B cell (primary cell): ENCODE data around the gene IFNLR1. TPM values are rescaled to one million over a fixed set of nuclear protein-coding genes. Genes with fewer than 3 reads are reported as not detected.

ENCODE experiments used
- ATAC-seq: fragments of 200-7000 bp; cut with Tn5 transposase; one replicate; pipeline ENCODE4 v1.10.0; 2021; ENCODE audit warnings: low read depth, mild to moderate bottlenecking, moderate number of reproducible peaks, moderate library complexity
- CTCF ChIA-PET: fragments of 350-600 bp; sonication (Branson Sonifier 250); formaldehyde crosslinking; loops from one replicate; lab custom pipeline; 2021; ENCODE audit warnings: antibody characterized with exemption, inconsistent platforms; lab: Charles Lee
- POLR2A ChIA-PET: fragments of 350-600 bp; sonication (Branson Sonifier 250); formaldehyde crosslinking; loops from one replicate; lab custom pipeline; 2021; ENCODE audit warnings: antibody characterized with exemption; lab: Charles Lee
- DNase-seq: peaks from one replicate; pipeline ENCODE4 v3.0.0; 2013
- H2AFZ ChIP-seq: 2 replicates; pipeline ENCODE4 v1.6.1; 2012; ENCODE audit warnings: mild to moderate bottlenecking, low read depth, low read length; ENCODE audit not compliant: insufficient read depth, poor library complexity, severe bottlenecking
- H3K27ac ChIP-seq, 2 donors: 1 replicate in 1 of 2; 2 replicates in 1 of 2; pipeline ENCODE4 v1.5.1; 2012 to 2013; ENCODE audit warnings: low read length in 2 of 2, mild to moderate bottlenecking in 2 of 2, moderate library complexity in 1 of 2
- H3K27me3 ChIP-seq, 4 experiments: fragments of 200-600 bp in 1 of 4; sonication (generic) in 1 of 4; replicated peaks in 1 of 4; 1 replicate in 2 of 4; 2 replicates in 2 of 4; pipeline versions ENCODE4 v1.6.1 to v1.7.0; 2013 to 2016; ENCODE audit warnings: low read length in 3 of 4, mild to moderate bottlenecking in 2 of 4, mixed read lengths in 1 of 4, moderate library complexity in 1 of 4; ENCODE audit not compliant: insufficient read depth in 4 of 4, control insufficient read depth in 3 of 4; ENCODE audit errors: control extremely low read depth in 1 of 4
- H3K36me3 ChIP-seq, 2 experiments: replicated peaks in 1 of 2; 1 replicate in 1 of 2; 2 replicates in 1 of 2; pipeline versions ENCODE4 v1.6.1 to v1.7.1; 2013; ENCODE audit warnings: low read length in 1 of 2; ENCODE audit not compliant: insufficient read depth in 2 of 2, control insufficient read depth in 1 of 2; ENCODE audit errors: control extremely low read depth in 1 of 2, extremely low read depth in 1 of 2
- H3K4me1 ChIP-seq, 2 donors: fragments of 200-600 bp in 1 of 2; sonication (generic) in 1 of 2; 1 replicate in 1 of 2; 2 replicates in 1 of 2; pipeline versions ENCODE4 v1.5.1 to v1.6.1; 2013 to 2017; ENCODE audit warnings: low read length in 2 of 2; ENCODE audit not compliant: control insufficient read depth in 2 of 2, insufficient read depth in 2 of 2
- H3K4me2 ChIP-seq: replicated peaks from 2 replicates; pipeline ENCODE3; 2012; ENCODE audit warnings: mild to moderate bottlenecking, low read depth, low read length; ENCODE audit not compliant: poor library complexity, severe bottlenecking
- H3K4me3 ChIP-seq, 5 experiments: fragments of 200-600 bp in 1 of 5; sonication (generic) in 1 of 5; 1 replicate in 3 of 5; 2 replicates in 2 of 5; pipeline versions ENCODE4 v1.5.1 to v1.7.0; 2011 to 2016; ENCODE audit warnings: low read length in 4 of 5, mild to moderate bottlenecking in 4 of 5, low read depth in 2 of 5, control low read depth in 1 of 5, moderate library complexity in 1 of 5; ENCODE audit not compliant: insufficient read depth in 1 of 5; ENCODE audit errors: control extremely low read depth in 1 of 5, extremely low read depth in 1 of 5
- H3K79me2 ChIP-seq: fragments of 200-600 bp; sonication (generic); one replicate; pipeline ENCODE4 v1.6.0; 2016; ENCODE audit warnings: low read length; ENCODE audit not compliant: control insufficient read depth, insufficient read depth
- H3K9ac ChIP-seq: fragments of 200-600 bp; sonication (generic); 2 replicates; pipeline ENCODE4 v1.6.1; 2017; ENCODE audit warnings: mild to moderate bottlenecking, low read length, moderate library complexity
- H3K9me3 ChIP-seq, 3 donors: one replicate each; pipeline versions ENCODE4 v1.6.1 to v1.7.1; 2013; ENCODE audit warnings: low read length in 2 of 3; ENCODE audit not compliant: control insufficient read depth in 2 of 3, insufficient read depth in 1 of 3; ENCODE audit errors: control extremely low read depth in 1 of 3
- H4K20me1 ChIP-seq: 2 replicates; pipeline ENCODE4 v1.6.0; 2012; ENCODE audit warnings: mild to moderate bottlenecking, low read length; ENCODE audit not compliant: insufficient read depth, control insufficient read depth, poor library complexity, severe bottlenecking
- H3K27ac Mint-ChIP-seq: one replicate; pipeline ENCODE4 v1.8.0; 2021; ENCODE audit warnings: mixed read lengths
- H3K27me3 Mint-ChIP-seq: one replicate; pipeline ENCODE4 v1.8.0; 2021; ENCODE audit warnings: mixed read lengths
- H3K4me1 Mint-ChIP-seq: one replicate; pipeline ENCODE4 v1.8.0; 2021; ENCODE audit warnings: mixed read lengths
- H3K4me3 Mint-ChIP-seq: one replicate; pipeline ENCODE4 v1.8.0; 2021; ENCODE audit warnings: mixed read lengths
- H3K9me3 Mint-ChIP-seq: one replicate; pipeline ENCODE4 v1.8.0; 2022; ENCODE audit warnings: mixed read lengths; ENCODE audit not compliant: insufficient read depth
- EZH2 ChIP-seq: IDR thresholded peaks from 2 replicates; pipeline ENCODE4 v1.6.1; 2012; ENCODE audit warnings: borderline replicate concordance, low read depth, mild to moderate bottlenecking, moderate library complexity, low read length; ENCODE audit not compliant: insufficient read depth, poor library complexity, severe bottlenecking
- WGBS: methylation state at CpG from one replicate; pipeline ENCODE4 v1.1.5; 2013; ENCODE audit warnings: missing lambda C conversion rate; ENCODE audit not compliant: insufficient coverage; 5-methylcytosine and 5-hydroxymethylcytosine counted together
- intact Hi-C: fragments of 100-400 bp; cut with micrococcal nuclease; formaldehyde crosslinking; loops from one replicate; pipeline ENCODE4 v1.10.0; 2022
- polyA plus RNA-seq: library from polyadenylated mRNA; depleted of rRNA; stranded (reverse); fragments of >200 nt; gene quantifications from 2 replicates; pipeline ENCODE4 v1.2.3, GENCODE V29; 2012
- total RNA-seq, 2 donors: library from RNA; stranded (reverse); fragments of 120-200 nt in 1 of 2; gene quantifications; 1 replicate in 1 of 2; 2 replicates in 1 of 2; pipeline versions ENCODE4 v1.2.3 to v1.2.4, GENCODE V29; 2013 to 2022
- TF ChIP-seq, protein P1 (sequence below): fragments of 200-600 bp; IDR thresholded peaks from one replicate; pipeline ENCODE4 v1.8.0; 2022; ENCODE audit warnings: antibody characterized with exemption, mild to moderate bottlenecking

Gene IFNLR1
- total and polyA plus RNA-seq, 2 donors (not counting 1 experiment from before 2014, with no cell fraction given) = 14.7 to 39.7 TPM

DNA sequence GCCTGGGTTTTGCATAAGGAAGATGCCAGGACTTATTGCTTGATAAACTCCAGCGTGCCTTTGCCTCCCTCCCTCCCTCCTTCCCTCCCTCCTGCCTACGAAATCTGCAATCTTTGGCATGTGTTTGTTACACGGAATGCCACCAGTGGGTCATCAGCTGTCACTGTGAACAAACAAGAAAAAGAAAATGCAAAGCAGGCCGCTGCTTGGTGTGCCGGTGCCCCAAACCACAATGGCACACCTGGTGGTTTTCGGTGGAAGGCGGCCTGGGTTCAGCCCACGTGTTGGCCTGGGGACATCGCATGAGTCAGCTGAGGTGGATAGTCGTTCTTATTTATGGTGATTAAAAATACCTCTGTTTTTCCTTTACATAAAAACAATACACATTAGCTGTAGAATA lies 16.3 kb upstream of the IFNLR1 start:
- intact Hi-C loops = loop anchor here (5.0 kb wide), 1 partner anchor 119 kb away; no protein-coding TSS in a partner anchor
- CTCF ChIA-PET = interaction anchor here (0.7 to 4.3 kb wide), 12 partner anchors 13 to 439 kb away, joined by 3 to 47 read pairs (median 4); no protein-coding TSS in a partner anchor
- no peaks in the 10 kb centered on the region for H4K20me1 ChIP-seq
- H3K4me1 ChIP-seq = peaks cover 10 to 33% of the 10 kb centered on the region in 2 donors
- WGBS = 46% methylated on average over 3 of the region's 10 CpGs
- no peaks in the 10 kb centered on the region for H3K79me2 ChIP-seq
- POLR2A ChIA-PET = interaction anchor here (0.6 to 0.9 kb wide), 6 partner anchors 11 to 1390 kb away, joined by 3 to 7 read pairs (median 4); no protein-coding TSS in a partner anchor
- H2AFZ ChIP-seq = no peak overlapping the region
- DNase-seq (peak; percentile 51), ATAC-seq (peak; percentile 74)
- no peaks in the 10 kb centered on the region for H3K36me3 ChIP-seq
- Mint-ChIP-seq H3K4me1 (peaks cover 29% of the 10 kb centered on the region), H3K27ac (peak overlapping the region; percentile 63), H3K27me3 (no peaks in the 10 kb centered on the region), H3K9me3 (no peaks in the 10 kb centered on the region), H3K4me3 (peak overlapping the region; percentile 67)
- peaks cover 0 to 4% (median 0%) of the 10 kb centered on the region in 4 experiments for H3K27me3 ChIP-seq
- no peak overlapping the region for H3K4me3 ChIP-seq
- H3K4me2 ChIP-seq = peak overlapping the region; percentile 39
- TF ChIP-seq, protein P1, sequence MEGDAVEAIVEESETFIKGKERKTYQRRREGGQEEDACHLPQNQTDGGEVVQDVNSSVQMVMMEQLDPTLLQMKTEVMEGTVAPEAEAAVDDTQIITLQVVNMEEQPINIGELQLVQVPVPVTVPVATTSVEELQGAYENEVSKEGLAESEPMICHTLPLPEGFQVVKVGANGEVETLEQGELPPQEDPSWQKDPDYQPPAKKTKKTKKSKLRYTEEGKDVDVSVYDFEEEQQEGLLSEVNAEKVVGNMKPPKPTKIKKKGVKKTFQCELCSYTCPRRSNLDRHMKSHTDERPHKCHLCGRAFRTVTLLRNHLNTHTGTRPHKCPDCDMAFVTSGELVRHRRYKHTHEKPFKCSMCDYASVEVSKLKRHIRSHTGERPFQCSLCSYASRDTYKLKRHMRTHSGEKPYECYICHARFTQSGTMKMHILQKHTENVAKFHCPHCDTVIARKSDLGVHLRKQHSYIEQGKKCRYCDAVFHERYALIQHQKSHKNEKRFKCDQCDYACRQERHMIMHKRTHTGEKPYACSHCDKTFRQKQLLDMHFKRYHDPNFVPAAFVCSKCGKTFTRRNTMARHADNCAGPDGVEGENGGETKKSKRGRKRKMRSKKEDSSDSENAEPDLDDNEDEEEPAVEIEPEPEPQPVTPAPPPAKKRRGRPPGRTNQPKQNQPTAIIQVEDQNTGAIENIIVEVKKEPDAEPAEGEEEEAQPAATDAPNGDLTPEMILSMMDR = no peak
- TF ChIP-seq EZH2 = no peak
- no peaks in the 10 kb centered on the region for H3K9me3 ChIP-seq
- no peak overlapping the region for H3K9ac ChIP-seq
- H3K27ac ChIP-seq = no peak overlapping the region

DNA sequence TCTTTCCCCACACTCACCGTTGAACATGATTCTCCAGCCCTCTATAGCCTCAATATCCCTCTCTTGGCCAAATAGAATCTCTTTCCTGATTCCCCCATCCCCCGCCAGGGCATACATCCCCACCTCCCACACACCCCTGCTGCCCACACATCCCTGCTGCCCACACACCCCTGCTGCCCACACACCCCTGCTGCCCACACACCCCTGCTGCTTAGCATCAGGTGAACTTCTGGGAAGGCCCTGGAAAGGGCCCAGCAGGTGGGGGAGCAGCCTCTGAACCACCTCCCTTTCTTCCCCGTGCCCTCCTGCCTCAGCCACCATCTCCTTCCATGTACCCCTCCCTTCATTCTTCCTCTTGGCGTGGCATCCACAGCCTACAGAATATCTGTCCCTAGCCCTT lies 15.9 kb upstream of the IFNLR1 start:
- Histone ChIP-seq H3K27me3 (peaks cover 0 to 4% (median 0%) of the 10 kb centered on the region in 4 experiments), H3K4me1 (peaks cover 10 to 33% of the 10 kb centered on the region in 2 donors), H3K9me3 (no peaks in the 10 kb centered on the region), H4K20me1 (no peaks in the 10 kb centered on the region), H3K9ac (no peak overlapping the region), H3K27ac (no peak overlapping the region), H3K4me3 (no peak overlapping the region), H3K79me2 (no peaks in the 10 kb centered on the region), H3K4me2 (peak overlapping the region; percentile 39), H2AFZ (no peak overlapping the region), H3K36me3 (no peaks in the 10 kb centered on the region)
- WGBS = 76% methylated on average over 4 of the region's 4 CpGs
- DNase-seq = no peak
- ATAC-seq = no peak
- intact Hi-C loops = loop anchor here (5.0 kb wide), 1 partner anchor 119 kb away; no protein-coding TSS in a partner anchor
- Mint-ChIP-seq H3K4me1 (peaks cover 29% of the 10 kb centered on the region), H3K9me3 (no peaks in the 10 kb centered on the region), H3K4me3 (peak overlapping the region; percentile 67), H3K27ac (no peak overlapping the region), H3K27me3 (no peaks in the 10 kb centered on the region)
- POLR2A ChIA-PET = interaction anchor here (0.6 to 0.8 kb wide), 4 partner anchors 11 to 1391 kb away, joined by 3 to 5 read pairs (median 4); no protein-coding TSS in a partner anchor
- TF ChIP-seq, protein P1 = no peak
- TF ChIP-seq EZH2 = no peak
- CTCF ChIA-PET = interaction anchor here (0.9 to 19.0 kb wide), 14 partner anchors 16 to 221 kb away, joined by 3 to 616 read pairs (median 13); partner anchors contain the start of gene IFNLR1
